ENCODE measurements around the gene HMGN1. TPM values are rescaled to one million over a fixed set of nuclear protein-coding genes. Genes with fewer than 3 reads are reported as not detected.
A peak's percentile ranks its signal among the peaks of the same experiment; 100 is the strongest.

HMGN1 gene
- total and polyA plus RNA-seq, 2 experiments from 2014 or later = 282 to 371 TPM

DNA sequence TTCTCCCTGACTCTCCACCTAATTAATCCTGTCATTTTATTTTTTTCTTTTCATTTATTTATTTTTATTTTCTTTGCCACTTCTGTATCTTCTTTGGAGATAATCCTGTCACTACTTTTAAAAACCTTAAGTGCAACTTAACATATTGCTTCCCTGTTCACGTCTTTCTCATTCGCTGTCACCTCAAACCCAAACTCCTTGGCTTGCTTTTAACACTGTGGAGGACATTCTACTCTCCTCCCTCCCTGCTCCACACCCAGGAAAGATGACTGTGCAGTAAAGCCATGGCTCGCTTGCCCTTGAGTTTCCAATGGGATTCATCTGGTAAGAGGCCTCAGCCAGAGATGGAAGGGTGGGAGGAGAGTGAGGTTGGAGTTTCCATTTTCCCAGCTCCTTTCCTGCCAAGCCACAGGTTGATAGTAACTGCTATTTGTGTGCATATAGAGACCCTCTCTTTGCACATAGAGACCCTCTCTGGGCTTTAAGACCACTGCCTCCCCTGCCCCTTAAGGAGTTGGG is 29.0 kb downstream of the HMGN1 start:
- H2AFZ ChIP-seq = no peak overlapping the region
- H3K36me3 ChIP-seq (replicated peaks; ENCODE audit: insufficient read depth, low read depth) = no peaks in the 10 kb centered on the region
- 75% methylated on average over 3 of the region's 3 CpGs for WGBS (ENCODE audit: low lambda C conversion rate, missing lambda C conversion rate)
- no peaks in the 10 kb centered on the region for H3K9me2 ChIP-seq (replicated peaks; ENCODE audit: insufficient read depth)
- no peak overlapping the region for H3K27ac ChIP-seq
- no peak for DNase-seq (ENCODE audit: low spot score)
- no peak overlapping the region for H3K4me3 ChIP-seq
- H3K27me3 ChIP-seq = no peaks in the 10 kb centered on the region
- no peak overlapping the region for H3K4me2 ChIP-seq
- TF ChIP-seq EZH2phosphoT487 (IDR thresholded peaks at IDR 0.05; ENCODE audit: low read depth, severe bottlenecking, unreplicated experiment) = no peak
- no peak for TF ChIP-seq EZH2 (IDR thresholded peaks at IDR 0.05; ENCODE audit: borderline replicate concordance)
- TF ChIP-seq CTCF (IDR thresholded peaks at IDR 0.05; ENCODE audit: poor library complexity) = no peak
- H3K9me3 ChIP-seq (ENCODE audit: low read depth) = no peaks in the 10 kb centered on the region
- no peaks in the 10 kb centered on the region for H4K20me1 ChIP-seq (ENCODE audit: insufficient read depth, poor library complexity, severe bottlenecking)
- H3K79me2 ChIP-seq = peaks cover 9% of the 10 kb centered on the region
- H3K4me1 ChIP-seq (ENCODE audit: insufficient read depth) = peaks cover 4% of the 10 kb centered on the region

- H3K9me2 ChIP-seq (replicated peaks; ENCODE audit: insufficient read depth) = no peaks in the 10 kb centered on the region
- WGBS (ENCODE audit: low lambda C conversion rate, missing lambda C conversion rate) = 54% methylated on average over 6 of the region's 6 CpGs
- H3K79me2 ChIP-seq = peaks cover 12% of the 10 kb centered on the region
- H3K4me1 ChIP-seq (ENCODE audit: insufficient read depth) = peaks cover 4% of the 10 kb centered on the region
- no peaks in the 10 kb centered on the region for H3K9me3 ChIP-seq (ENCODE audit: low read depth)
- no peak overlapping the region for H3K4me2 ChIP-seq
- H4K20me1 ChIP-seq (ENCODE audit: insufficient read depth, poor library complexity, severe bottlenecking) = no peaks in the 10 kb centered on the region
- no peak for TF ChIP-seq CTCF (IDR thresholded peaks at IDR 0.05; ENCODE audit: poor library complexity)
- no peak overlapping the region for H3K27ac ChIP-seq
- H3K36me3 ChIP-seq (replicated peaks; ENCODE audit: insufficient read depth, low read depth) = no peaks in the 10 kb centered on the region
- H3K4me3 ChIP-seq = no peak overlapping the region
- DNase-seq (ENCODE audit: low spot score) = peak; percentile 37
- no peaks in the 10 kb centered on the region for H3K27me3 ChIP-seq
- no peak overlapping the region for H2AFZ ChIP-seq
Measured at GRCh38 chr21:39319251-39319756, 29.6 kb downstream of the HMGN1 start.

DNA sequence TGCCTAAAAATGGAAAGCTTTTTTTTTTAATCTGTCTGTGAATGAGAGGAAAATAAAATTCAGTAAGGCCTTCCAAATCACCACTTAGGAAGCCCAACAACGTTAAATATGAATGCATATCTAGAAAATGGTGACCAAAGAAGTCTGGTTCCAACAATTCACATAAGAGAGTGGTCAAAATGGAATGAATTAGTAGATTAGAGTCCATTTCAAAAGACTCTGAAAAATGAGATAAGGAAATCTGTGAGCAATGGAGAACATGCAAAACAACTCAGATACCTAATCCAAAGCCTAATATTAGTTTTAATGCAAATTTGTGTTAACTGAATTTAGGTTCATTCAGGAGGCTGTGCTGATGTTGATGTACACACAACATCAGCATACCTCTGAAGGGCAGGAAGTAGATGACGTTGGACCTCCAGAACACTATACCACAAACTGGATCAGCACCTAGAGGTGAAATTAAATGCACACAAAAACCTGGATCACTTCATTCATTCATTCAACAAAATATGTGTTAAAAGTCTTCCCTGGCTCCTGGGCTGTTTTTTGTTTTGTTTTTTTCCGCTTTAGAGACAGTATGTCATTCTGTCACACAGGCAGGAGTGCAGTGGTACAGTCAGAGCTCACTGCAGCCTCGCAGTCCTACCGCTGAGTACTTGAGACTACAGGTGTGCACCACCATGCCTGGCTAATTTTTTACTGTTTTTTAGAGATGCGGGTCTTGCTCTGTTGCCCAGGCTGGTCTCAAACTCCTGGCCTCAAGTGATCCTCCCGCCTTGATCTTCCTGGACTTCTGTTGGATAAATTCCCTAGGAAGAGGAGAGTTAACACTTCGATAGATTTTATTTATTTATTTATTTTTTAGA is 30.6 kb downstream of the HMGN1 start:
- Histone ChIP-seq H3K4me1 (ENCODE audit: insufficient read depth) (peaks cover 4% of the 10 kb centered on the region), H3K27ac (peak overlapping the region; percentile 63), H4K20me1 (ENCODE audit: insufficient read depth, poor library complexity, severe bottlenecking) (no peaks in the 10 kb centered on the region), H3K79me2 (peaks cover 12% of the 10 kb centered on the region), H3K4me2 (no peak overlapping the region), H3K27me3 (no peaks in the 10 kb centered on the region), H3K4me3 (no peak overlapping the region), H2AFZ (no peak overlapping the region), H3K9me2 (replicated peaks; ENCODE audit: insufficient read depth) (no peaks in the 10 kb centered on the region), H3K9me3 (ENCODE audit: low read depth) (no peaks in the 10 kb centered on the region), H3K36me3 (replicated peaks; ENCODE audit: insufficient read depth, low read depth) (no peaks in the 10 kb centered on the region)
- 79% methylated on average over 8 of the region's 8 CpGs for WGBS (ENCODE audit: low lambda C conversion rate, missing lambda C conversion rate)
- no peak for DNase-seq (ENCODE audit: low spot score)
- TF ChIP-seq EZH2phosphoT487 (IDR thresholded peaks at IDR 0.05; ENCODE audit: low read depth, severe bottlenecking, unreplicated experiment) (no peak), CTCF (IDR thresholded peaks at IDR 0.05; ENCODE audit: poor library complexity) (no peak), EZH2 (IDR thresholded peaks at IDR 0.05; ENCODE audit: borderline replicate concordance) (no peak)
